ENCODE measurements around the gene ZNF518A. TPM values are rescaled to one million over a fixed set of nuclear protein-coding genes. Genes with fewer than 3 reads are reported as not detected.

The ZNF518A gene
- polyA plus RNA-seq, 3 donors: 9.5 to 15.8 (median 13.2) TPM

GRCh38 chr10:96096958-96097357, 33.1 kb upstream of the ZNF518A start:
- Mint-ChIP-seq H3K36me3 (peaks cover 0 to 4% of the 10 kb centered on the region in 2 donors), H3K27me3 (ENCODE audit: low read depth in 3 of 3) (peaks cover 32 to 59% (median 32%) of the 10 kb centered on the region in 3 donors), H3K9me3 (peaks cover 0 to 13% (median 8%) of the 10 kb centered on the region in 7 donors), H3K4me3 (no peak overlapping the region), H3K27ac (no peak overlapping the region), H3K4me1 (peaks cover 5% of the 10 kb centered on the region)
- TF ChIP-seq, protein P1, sequence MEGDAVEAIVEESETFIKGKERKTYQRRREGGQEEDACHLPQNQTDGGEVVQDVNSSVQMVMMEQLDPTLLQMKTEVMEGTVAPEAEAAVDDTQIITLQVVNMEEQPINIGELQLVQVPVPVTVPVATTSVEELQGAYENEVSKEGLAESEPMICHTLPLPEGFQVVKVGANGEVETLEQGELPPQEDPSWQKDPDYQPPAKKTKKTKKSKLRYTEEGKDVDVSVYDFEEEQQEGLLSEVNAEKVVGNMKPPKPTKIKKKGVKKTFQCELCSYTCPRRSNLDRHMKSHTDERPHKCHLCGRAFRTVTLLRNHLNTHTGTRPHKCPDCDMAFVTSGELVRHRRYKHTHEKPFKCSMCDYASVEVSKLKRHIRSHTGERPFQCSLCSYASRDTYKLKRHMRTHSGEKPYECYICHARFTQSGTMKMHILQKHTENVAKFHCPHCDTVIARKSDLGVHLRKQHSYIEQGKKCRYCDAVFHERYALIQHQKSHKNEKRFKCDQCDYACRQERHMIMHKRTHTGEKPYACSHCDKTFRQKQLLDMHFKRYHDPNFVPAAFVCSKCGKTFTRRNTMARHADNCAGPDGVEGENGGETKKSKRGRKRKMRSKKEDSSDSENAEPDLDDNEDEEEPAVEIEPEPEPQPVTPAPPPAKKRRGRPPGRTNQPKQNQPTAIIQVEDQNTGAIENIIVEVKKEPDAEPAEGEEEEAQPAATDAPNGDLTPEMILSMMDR (IDR thresholded peaks at IDR 0.05): no peak
- no peaks in the 10 kb centered on the region for H3K79me2 ChIP-seq (ENCODE audit: insufficient read depth, low read length)
- no peak overlapping the region for H3K27ac ChIP-seq (ENCODE audit: low read depth in 1 of 2, low read length in 2 of 2)
- no peaks in the 10 kb centered on the region for H4K20me1 ChIP-seq (ENCODE audit: insufficient read depth, low read length)
- H3K9ac ChIP-seq (ENCODE audit: insufficient read depth, low read length, poor library complexity, severe bottlenecking): no peak overlapping the region
- intact Hi-C loops (cut with micrococcal nuclease): no loop called here
- no peaks in the 10 kb centered on the region for H3K4me1 ChIP-seq (ENCODE audit: control insufficient read depth in 1 of 2, insufficient read depth in 2 of 2, low read length in 2 of 2)
- peaks cover 32 to 58% of the 10 kb centered on the region in 2 donors for H3K27me3 ChIP-seq (ENCODE audit: control insufficient read depth in 2 of 2, insufficient read depth in 2 of 2, low read length in 2 of 2)
- no CpG with 5 or more reads among the region's 1 CpG for WGBS (ENCODE audit: insufficient coverage)
- H2AFZ ChIP-seq (ENCODE audit: insufficient read depth, low read depth, low read length, poor library complexity, severe bottlenecking): no peak overlapping the region
- H3K4me3 ChIP-seq (replicated peaks in 1 of 3; ENCODE audit: low read depth in 2 of 3, low read length in 3 of 3): no peak overlapping the region
- H3K4me2 ChIP-seq (replicated peaks; ENCODE audit: extremely low read depth, low read length, poor library complexity, severe bottlenecking): no peak overlapping the region
- H3K36me3 ChIP-seq (replicated peaks in 1 of 2; ENCODE audit: control insufficient read depth in 1 of 2, insufficient read depth in 2 of 2, low read length in 2 of 2): no peaks in the 10 kb centered on the region
- peaks cover 0 to 5% of the 10 kb centered on the region in 2 donors for H3K9me3 ChIP-seq (replicated peaks in 1 of 2; ENCODE audit: control insufficient read depth in 1 of 2, insufficient read depth in 1 of 2, low read length in 2 of 2)
- no peak for DNase-seq

DNA sequence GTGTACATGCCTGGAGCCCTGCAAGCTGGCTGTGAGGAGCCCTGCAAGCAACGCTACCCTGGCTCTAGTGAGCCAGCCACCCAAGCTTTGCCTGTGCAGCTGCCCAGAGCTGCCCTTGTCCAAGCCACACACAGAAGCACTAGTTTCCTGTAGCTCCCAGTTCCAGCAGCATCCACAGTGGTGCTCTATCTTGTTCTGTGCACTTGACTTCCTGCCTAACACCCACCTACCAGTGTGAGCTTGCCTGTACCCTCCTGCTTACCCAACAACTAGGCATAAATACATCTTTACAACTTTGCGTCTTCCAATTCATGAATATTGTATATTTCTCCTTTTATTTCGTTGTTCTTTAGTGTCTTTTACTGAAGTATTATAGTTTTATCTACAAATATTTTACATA, 32.2 kb upstream of the ZNF518A start:
- Histone ChIP-seq H3K27me3 (ENCODE audit: control insufficient read depth in 2 of 2, insufficient read depth in 2 of 2, low read length in 2 of 2) (peaks cover 23 to 55% of the 10 kb centered on the region in 2 donors), H3K4me2 (replicated peaks; ENCODE audit: extremely low read depth, low read length, poor library complexity, severe bottlenecking) (no peak overlapping the region), H3K9ac (ENCODE audit: insufficient read depth, low read length, poor library complexity, severe bottlenecking) (no peak overlapping the region), H2AFZ (ENCODE audit: insufficient read depth, low read depth, low read length, poor library complexity, severe bottlenecking) (no peak overlapping the region), H3K4me3 (replicated peaks in 1 of 3; ENCODE audit: low read depth in 2 of 3, low read length in 3 of 3) (no peak overlapping the region), H3K27ac (ENCODE audit: low read depth in 1 of 2, low read length in 2 of 2) (no peak overlapping the region), H3K4me1 (ENCODE audit: control insufficient read depth in 1 of 2, insufficient read depth in 2 of 2, low read length in 2 of 2) (no peaks in the 10 kb centered on the region), H3K79me2 (ENCODE audit: insufficient read depth, low read length) (no peaks in the 10 kb centered on the region), H4K20me1 (ENCODE audit: insufficient read depth, low read length) (no peaks in the 10 kb centered on the region), H3K36me3 (replicated peaks in 1 of 2; ENCODE audit: control insufficient read depth in 1 of 2, insufficient read depth in 2 of 2, low read length in 2 of 2) (no peaks in the 10 kb centered on the region), H3K9me3 (replicated peaks in 1 of 2; ENCODE audit: control insufficient read depth in 1 of 2, insufficient read depth in 1 of 2, low read length in 2 of 2) (peaks cover 0 to 5% of the 10 kb centered on the region in 2 donors)
- Mint-ChIP-seq H3K9me3 (peaks cover 0 to 11% (median 5%) of the 10 kb centered on the region in 7 donors), H3K27ac (no peak overlapping the region), H3K36me3 (peaks cover 0 to 2% of the 10 kb centered on the region in 2 donors), H3K4me1 (peaks cover 5% of the 10 kb centered on the region), H3K4me3 (no peak overlapping the region), H3K27me3 (ENCODE audit: low read depth in 3 of 3) (peaks cover 26 to 55% (median 31%) of the 10 kb centered on the region in 3 donors)
- 100% methylated on average over 1 of the region's 3 CpGs for WGBS (ENCODE audit: insufficient coverage)
- intact Hi-C loops (cut with micrococcal nuclease): no loop called here
- TF ChIP-seq, protein P1 (IDR thresholded peaks at IDR 0.05): no peak
- DNase-seq: no peak

All from CD14-positive monocyte (primary cell).